GM12878 (cell line): Measurements from ENCODE around the gene AFF2. TPM values are rescaled to one million over a fixed set of nuclear protein-coding genes. Genes with fewer than 3 reads are reported as not detected.

Experiments
- ATAC-seq: fragments of 200-7000 bp; cut with Tn5 transposase; 3 replicates; pipeline ENCODE4 v1.9.1; 2020; ENCODE audit warnings: mild to moderate bottlenecking, moderate library complexity
- BruUV-seq: library from RNA; stranded (reverse); fragments of 400-500 nt; replicated peaks from 2 replicates; lab custom pipeline; 2021; lab: Mats Ljungman, UMichigan
- CTCF ChIA-PET: fragments of 300-600 bp; sonication (Branson Sonifier 250); formaldehyde crosslinking; extraction: SDS; loops from one replicate; lab custom pipeline; 2021; ENCODE audit warnings: inconsistent platforms; lab: Yijun Ruan, JAX
- POLR2A ChIA-PET: fragments of 350-600 bp; formaldehyde crosslinking; extraction: SDS; loops from one replicate; lab custom pipeline; 2021; ENCODE audit warnings: inconsistent platforms; lab: Charles Lee
- RAD21 ChIA-PET: fragments of 300-600 bp; sonication (Branson Sonifier 250); formaldehyde crosslinking; loops from one replicate; lab custom pipeline; 2023; ENCODE audit warnings: antibody characterized with exemption; ENCODE audit not compliant: unreplicated experiment; lab: Charles Lee
- SMC1A ChIA-PET: fragments of 300-600 bp; sonication (Branson Sonifier 250); formaldehyde crosslinking; loops from one replicate; lab custom pipeline; 2023; ENCODE audit not compliant: unreplicated experiment, uncharacterized antibody; lab: Charles Lee
- DNase-seq: peaks from one replicate; pipeline ENCODE4 v3.0.0-alpha.2; 2011; ENCODE audit warnings: low read depth, low spot score
- FAIRE-seq: peaks from 3 replicates; lab custom pipeline; 2011; peaks lifted over from hg19 to GRCh38; lab: Jason Lieb, UNC
- H2AFZ ChIP-seq: 2 replicates; pipeline ENCODE4 v1.6.0; 2011; ENCODE audit warnings: low read depth, low read length, control low read depth; ENCODE audit not compliant: control insufficient read depth
- H3K27ac ChIP-seq: 2 replicates; pipeline ENCODE4 v1.5.1; 2011; ENCODE audit warnings: control low read depth; ENCODE audit not compliant: control insufficient read depth, insufficient read depth
- H3K27me3 ChIP-seq, 2 experiments: replicated peaks in 1 of 2; 2 replicates each; pipeline versions ENCODE4 v1.6.0 to v1.6.1; 2011; ENCODE audit warnings: low read length in 1 of 2; ENCODE audit not compliant: control insufficient read depth in 2 of 2, insufficient read depth in 2 of 2
- H3K36me3 ChIP-seq, 2 experiments: 2 replicates each; pipeline ENCODE4 v1.5.1; 2011; ENCODE audit warnings: low read length in 1 of 2; ENCODE audit not compliant: control insufficient read depth in 2 of 2, insufficient read depth in 2 of 2
- H3K4me1 ChIP-seq: 2 replicates; pipeline ENCODE4 v1.6.1; 2011; ENCODE audit warnings: mild to moderate bottlenecking, low read length, moderate library complexity, mixed read lengths; ENCODE audit not compliant: control insufficient read depth, insufficient read depth
- H3K4me2 ChIP-seq: 2 replicates; pipeline ENCODE4 v1.6.0; 2011; ENCODE audit warnings: control low read depth; ENCODE audit not compliant: control insufficient read depth, insufficient read depth
- H3K4me3 ChIP-seq: fragments of 200-600 bp; sonication (generic); 2 replicates; pipeline ENCODE4 v1.5.1; 2016
- H3K79me2 ChIP-seq: 2 replicates; pipeline ENCODE4 v1.6.0; 2011; ENCODE audit warnings: low read length; ENCODE audit not compliant: control insufficient read depth, insufficient read depth
- H3K9ac ChIP-seq: 2 replicates; pipeline ENCODE4 v1.8.0; 2011; ENCODE audit warnings: low read length, control low read depth, mixed read lengths; ENCODE audit not compliant: control insufficient read depth, insufficient read depth
- H3K9me3 ChIP-seq: replicated peaks from 3 replicates; pipeline ENCODE4 v1.5.1; 2011; ENCODE audit warnings: mild to moderate bottlenecking, low read length; ENCODE audit not compliant: control insufficient read depth, insufficient read depth
- H4K20me1 ChIP-seq: 2 replicates; pipeline ENCODE4 v1.6.0; 2011; ENCODE audit not compliant: control insufficient read depth, insufficient read depth
- ETV6 ChIP-seq, 2 experiments: fragments of 450-650 bp in 1 of 2; IDR thresholded peaks in 1 of 2; conservative IDR thresholded peaks in 1 of 2; 2 replicates each; pipeline ENCODE4 v1.6.1; 2014; ENCODE audit warnings: antibody characterized with exemption in 1 of 2, borderline replicate concordance in 1 of 2, low read depth in 1 of 2, mild to moderate bottlenecking in 1 of 2, moderate library complexity in 1 of 2
- IKZF2 ChIP-seq, 2 experiments: fragments of 450-650 bp; IDR thresholded peaks; 2 replicates each; pipeline ENCODE4 v1.6.1; 2017; ENCODE audit warnings: mild to moderate bottlenecking in 2 of 2, moderate library complexity in 2 of 2
- IRF4 ChIP-seq: IDR thresholded peaks from 2 replicates; pipeline ENCODE4 v1.6.1; 2011; ENCODE audit warnings: low read depth, low read length
- PBX3 ChIP-seq: IDR thresholded peaks from 2 replicates; pipeline ENCODE4 v1.6.1; 2011; ENCODE audit warnings: mild to moderate bottlenecking, low read depth, low read length, moderate library complexity; ENCODE audit not compliant: insufficient replicate concordance
- PKNOX1 ChIP-seq: fragments of 450-650 bp; IDR thresholded peaks from 2 replicates; pipeline ENCODE4 v1.6.1; 2016; ENCODE audit warnings: mild to moderate bottlenecking
- SIX5 ChIP-seq: IDR thresholded peaks from 2 replicates; pipeline ENCODE4 v1.6.1; 2011; ENCODE audit warnings: mild to moderate bottlenecking, low read depth, low read length, moderate library complexity; ENCODE audit not compliant: severe bottlenecking
- SUPT20H ChIP-seq: IDR thresholded peaks from 2 replicates; pipeline ENCODE4 v1.6.1; 2011; ENCODE audit warnings: low read depth, mild to moderate bottlenecking, low read length, moderate library complexity, borderline replicate concordance; ENCODE audit not compliant: control insufficient read depth
- YY1 ChIP-seq: IDR thresholded peaks from 2 replicates; pipeline ENCODE4 v1.6.1; 2011; ENCODE audit warnings: low read depth, mild to moderate bottlenecking, low read length
- WGBS: methylation state at CpG from one replicate; pipeline ENCODE4 v1.1.6; 2016; ENCODE audit warnings: low lambda C conversion rate; ENCODE audit not compliant: insufficient replicate concordance, insufficient coverage; ENCODE audit errors: missing lambda C conversion rate; 5-methylcytosine and 5-hydroxymethylcytosine counted together
- in situ Hi-C: fragments of 300-500 bp; cut with MboI; formaldehyde crosslinking; loops from 9 replicates; pipeline ENCODE4 v1.14.3; 2018; ENCODE audit warnings: mixed read lengths
- intact Hi-C: fragments of 100-400 bp; cut with micrococcal nuclease; formaldehyde crosslinking; loops from one replicate; pipeline ENCODE4 v1.14.2; 2022; ENCODE audit not compliant: unreplicated experiment
- polyA plus RNA-seq, 11 experiments: library from polyadenylated mRNA; depleted of rRNA in 4 of 11; unstranded in 6 of 11; stranded (reverse) in 5 of 11; fragments of >200 nt; fragmentation: Nextera tagmentation in 4 of 11; fragmentation: Illumina TruSeq in 1 of 11; extraction: Ambion mirVana in 4 of 11; extraction: Trizol in 1 of 11; gene quantifications; 1 replicate in 1 of 11; 2 replicates in 10 of 11; pipeline versions ENCODE4 v1.2.1 to v1.2.3, GENCODE V29; 2011 to 2016; ENCODE audit warnings: inconsistent platforms in 2 of 11, missing spikeins in 2 of 11, low read depth in 1 of 11
- total RNA-seq, 4 experiments: library from RNA; depleted of rRNA in 3 of 4; stranded (reverse); fragments of >200 nt in 3 of 4; fragmentation: Illumina TruSeq in 1 of 4; extraction: Trizol in 1 of 4; gene quantifications; 2 replicates each; pipeline versions ENCODE4 v1.2.1 to v1.2.3, GENCODE V29; 2013 to 2021

Gene AFF2
- total and polyA plus RNA-seq, 10 of the 15 experiments (the other 5 are each of a cell fraction or from before 2014, with no cell fraction given), result under 0.01 to 0.03 TPM; not detected in 8

GRCh38 chrX:148540114-148540513 is 39.7 kb downstream of the AFF2 start:
- SMC1A ChIA-PET, result interaction anchor here (0.7 to 1.4 kb wide), 3 partner anchors 10 to 27 kb away, joined by 3 to 6 read pairs (median 3); no protein-coding TSS in a partner anchor

More at GRCh38 chrX:148540114-148540513, 39.7 kb downstream of the AFF2 start:
- Histone ChIP-seq H3K9ac (no peak overlapping the region), H3K4me2 (no peak overlapping the region), H3K4me3 (no peak overlapping the region), H3K9me3 (no peaks in the 10 kb centered on the region)
- whole genome bisulfite sequencing, result 0% methylated on average over 1 of the region's 1 CpG
- no peak for FAIRE-seq
- intact Hi-C loops, result no loop called here
- TF ChIP-seq SUPT20H (no peak), ETV6 (conservative IDR thresholded peaks at IDR 0.05 in 1 of 2, IDR thresholded peaks at IDR 0.05 in 1 of 2; ENCODE audit: borderline replicate concordance in 1 of 2, low read depth in 1 of 2) (no peak), IKZF2 (IDR thresholded peaks at IDR 0.05) (no peak), IRF4 (no peak), YY1 (no peak), PKNOX1 (no peak), PBX3 (no peak), SIX5 (no peak)
- TF ChIP-seq, all 136 proteins: peak for 0
- H3K4me1 ChIP-seq, result no peaks in the 10 kb centered on the region
- POLR2A ChIA-PET, result no interaction called here
- no peak for DNase-seq
- no TSS peak for BruUV-seq
- H3K79me2 ChIP-seq, result no peaks in the 10 kb centered on the region
- in situ Hi-C loops, result no loop called here
- no peaks in the 10 kb centered on the region for H4K20me1 ChIP-seq
- RAD21 ChIA-PET, result no interaction called here
- H2AFZ ChIP-seq, result no peak overlapping the region
- CTCF ChIA-PET, result interaction anchor here (0.6 to 3.5 kb wide), 4 partner anchors 8 to 659 kb away, joined by 3 to 21 read pairs (median 3); no protein-coding TSS in a partner anchor
- H3K27ac ChIP-seq, result no peak overlapping the region
- no peaks in the 10 kb centered on the region for H3K36me3 ChIP-seq
- H3K27me3 ChIP-seq, result no peaks in the 10 kb centered on the region; a peak in 1 of 4 replicates
- no peak for ATAC-seq
